GM12801 (cell line): Measurements from ENCODE around the gene GOLT1B.

ENCODE experiments used
- TF ChIP-seq, protein P1 (sequence below): IDR thresholded peaks from one replicate; pipeline ENCODE4 v1.5.1; 2011; ENCODE audit warnings: control low read depth; ENCODE audit not compliant: insufficient read length; ENCODE audit errors: extremely low read depth

Gene GOLT1B

GRCh38 chr12:21501258-21502163 lies at the start of gene GOLT1B, which contains the start of gene RECQL:
Gene GOLT1B (plus strand): TSS chr12:21501789. CDS start chr12:21501924, 135 bp downstream.
Gene RECQL (minus strand): TSS chr12:21501635. CDS start chr12:21499570, 2,065 bp downstream.
- TF ChIP-seq, protein P1, sequence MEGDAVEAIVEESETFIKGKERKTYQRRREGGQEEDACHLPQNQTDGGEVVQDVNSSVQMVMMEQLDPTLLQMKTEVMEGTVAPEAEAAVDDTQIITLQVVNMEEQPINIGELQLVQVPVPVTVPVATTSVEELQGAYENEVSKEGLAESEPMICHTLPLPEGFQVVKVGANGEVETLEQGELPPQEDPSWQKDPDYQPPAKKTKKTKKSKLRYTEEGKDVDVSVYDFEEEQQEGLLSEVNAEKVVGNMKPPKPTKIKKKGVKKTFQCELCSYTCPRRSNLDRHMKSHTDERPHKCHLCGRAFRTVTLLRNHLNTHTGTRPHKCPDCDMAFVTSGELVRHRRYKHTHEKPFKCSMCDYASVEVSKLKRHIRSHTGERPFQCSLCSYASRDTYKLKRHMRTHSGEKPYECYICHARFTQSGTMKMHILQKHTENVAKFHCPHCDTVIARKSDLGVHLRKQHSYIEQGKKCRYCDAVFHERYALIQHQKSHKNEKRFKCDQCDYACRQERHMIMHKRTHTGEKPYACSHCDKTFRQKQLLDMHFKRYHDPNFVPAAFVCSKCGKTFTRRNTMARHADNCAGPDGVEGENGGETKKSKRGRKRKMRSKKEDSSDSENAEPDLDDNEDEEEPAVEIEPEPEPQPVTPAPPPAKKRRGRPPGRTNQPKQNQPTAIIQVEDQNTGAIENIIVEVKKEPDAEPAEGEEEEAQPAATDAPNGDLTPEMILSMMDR: no peak

DNA sequence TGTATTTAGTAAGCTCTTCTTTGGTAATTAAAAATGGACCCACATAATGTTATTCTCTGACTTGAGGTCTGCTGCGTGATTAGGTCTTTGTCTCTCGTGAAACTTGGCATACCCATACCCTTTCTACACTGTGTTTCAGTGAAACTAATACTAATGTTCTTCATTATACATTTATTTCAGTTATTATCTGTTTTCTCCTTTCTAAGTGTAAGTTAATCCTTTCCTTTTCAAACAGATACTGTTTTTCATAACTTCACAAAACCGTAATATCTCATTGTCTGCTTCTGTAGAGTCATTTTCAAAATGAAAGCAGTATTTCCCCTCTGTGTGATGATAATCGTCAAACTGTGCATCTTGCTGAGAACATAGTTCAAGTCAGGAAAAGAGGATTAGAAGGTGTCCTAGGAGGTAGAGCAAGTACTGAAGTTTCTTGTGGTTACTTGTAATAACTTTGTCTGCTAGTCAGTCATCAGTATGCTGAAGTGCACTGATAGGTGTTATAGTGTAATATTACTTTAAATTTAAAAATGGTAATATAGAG lies 48.2 kb upstream of the GOLT1B start:
- TF ChIP-seq, protein P1: no peak

- TF ChIP-seq, protein P1: no peak
These were observed 45.3 kb upstream of the GOLT1B start for GRCh38 chr12:21456291-21456780.

DNA sequence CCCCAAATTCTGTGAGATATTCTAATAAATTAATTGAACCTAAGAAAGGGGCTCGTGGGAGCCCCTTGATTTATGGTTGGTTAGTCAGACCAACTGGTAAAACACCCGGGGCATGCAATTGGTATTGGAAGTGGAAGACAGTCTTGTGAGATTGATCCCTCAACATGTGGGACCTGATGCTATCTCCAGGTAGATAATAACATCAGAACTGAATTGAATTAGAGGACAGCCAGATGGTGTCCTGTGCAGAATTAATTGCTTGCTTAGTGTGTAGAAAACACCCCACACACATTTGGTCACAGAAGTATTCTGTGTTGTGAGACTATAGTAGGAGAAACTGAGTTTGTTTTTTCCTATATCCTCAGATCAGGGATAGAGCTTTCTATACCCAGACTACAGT lies 42.1 kb upstream of the GOLT1B start:
- TF ChIP-seq, protein P1: no peak

DNA sequence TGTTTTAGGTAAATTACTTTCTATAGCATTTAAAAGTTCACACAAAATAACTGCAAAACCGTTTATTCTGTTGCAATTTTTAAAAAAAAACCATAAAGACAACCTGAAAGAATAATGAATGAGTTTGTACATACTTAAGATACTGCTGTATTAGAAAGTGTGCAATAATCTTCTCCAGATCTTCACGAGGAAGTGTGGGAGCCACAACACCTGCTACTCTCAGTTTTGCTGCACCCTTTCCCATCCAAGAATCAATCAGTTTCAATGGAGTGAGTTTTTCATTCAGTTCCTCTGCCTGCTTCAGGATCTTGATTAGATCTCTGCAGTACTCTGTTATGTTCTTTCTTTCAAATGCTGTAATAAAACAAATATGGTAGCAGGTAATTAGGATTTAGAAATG lies 30.3 kb upstream of the GOLT1B start:
- TF ChIP-seq, protein P1: no peak

DNA sequence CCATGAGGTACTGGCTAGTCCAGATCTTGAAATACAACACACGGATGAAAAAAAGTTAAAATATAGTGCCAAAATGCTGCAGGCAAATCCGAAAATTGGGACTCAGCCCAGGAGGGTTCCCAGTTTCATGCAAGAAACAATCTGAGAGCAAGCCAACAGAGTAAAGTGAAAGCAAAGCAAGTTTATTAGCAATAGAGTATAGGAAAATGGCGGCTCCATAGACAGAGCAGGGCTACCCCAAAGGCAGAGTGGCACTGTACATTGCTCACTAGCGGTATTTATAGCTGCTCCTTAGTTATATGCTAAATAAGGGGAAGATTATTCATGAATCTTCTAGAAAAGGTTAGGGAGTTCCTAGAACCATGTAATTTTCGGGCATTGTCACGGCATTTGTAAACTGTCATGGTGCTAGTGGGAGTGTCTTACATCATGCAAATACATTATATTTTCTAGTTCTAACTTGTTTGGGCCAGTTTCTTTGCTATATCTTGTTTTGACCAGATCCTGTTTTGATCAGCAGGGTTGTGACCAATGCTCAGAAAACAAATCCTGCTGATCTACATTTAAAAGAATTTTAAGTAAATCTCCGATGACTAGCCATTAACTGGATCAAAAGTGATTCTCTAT lies 29.3 kb upstream of the GOLT1B start:
- TF ChIP-seq, protein P1: no peak

- TF ChIP-seq, protein P1: no peak
These were observed 26.0 kb upstream of the GOLT1B start for GRCh38 chr12:21475552-21475951.
